H9 (cell line): ENCODE measurements around the gene ATP1A4. TPM values are rescaled to one million over a fixed set of nuclear protein-coding genes. Genes with fewer than 3 reads are reported as not detected.

Source experiments
- DNase-seq: peaks from one replicate; pipeline ENCODE4 v3.0.0-alpha.2; 2017
- H2AFZ ChIP-seq: one replicate; pipeline ENCODE4 v1.6.1; 2013; ENCODE audit warnings: mild to moderate bottlenecking, low read length, control low read depth, moderate library complexity
- H2AK5ac ChIP-seq: 2 replicates; pipeline ENCODE4 v1.6.1; 2013; ENCODE audit warnings: low read length, control low read depth, mixed read lengths; ENCODE audit not compliant: insufficient read length
- H2BK120ac ChIP-seq: one replicate; pipeline ENCODE4 v1.6.1; 2013; ENCODE audit warnings: low read depth, mild to moderate bottlenecking, low read length, control low read depth, inconsistent platforms; ENCODE audit not compliant: poor library complexity, severe bottlenecking
- H2BK12ac ChIP-seq: 2 replicates; pipeline ENCODE4 v1.6.1; 2013; ENCODE audit warnings: low read length, control low read depth, mixed read lengths, low read depth; ENCODE audit not compliant: insufficient read length
- H2BK15ac ChIP-seq: 2 replicates; pipeline ENCODE4 v1.6.1; 2013; ENCODE audit warnings: low read depth, low read length, control low read depth
- H2BK20ac ChIP-seq: one replicate; pipeline ENCODE4 v1.6.1; 2013; ENCODE audit warnings: low read depth, mild to moderate bottlenecking, low read length, control low read depth, inconsistent platforms; ENCODE audit not compliant: poor library complexity, severe bottlenecking
- H2BK5ac ChIP-seq: 2 replicates; pipeline ENCODE4 v1.6.1; 2013; ENCODE audit warnings: low read length, control low read depth, mixed read lengths; ENCODE audit not compliant: insufficient read length
- H3K14ac ChIP-seq: 2 replicates; pipeline ENCODE4 v1.6.1; 2013; ENCODE audit warnings: low read length, control low read depth; ENCODE audit not compliant: insufficient read depth
- H3K18ac ChIP-seq: 2 replicates; pipeline ENCODE4 v1.6.1; 2013; ENCODE audit warnings: low read depth, mild to moderate bottlenecking, mixed read lengths, low read length, control low read depth; ENCODE audit not compliant: insufficient read length
- H3K23ac ChIP-seq: 2 replicates; pipeline ENCODE4 v1.6.1; 2013; ENCODE audit warnings: low read length, control low read depth, mixed read lengths, low read depth; ENCODE audit not compliant: insufficient read length
- H3K23me2 ChIP-seq: 2 replicates; pipeline ENCODE4 v1.6.1; 2013; ENCODE audit warnings: low read depth, mild to moderate bottlenecking, mixed read lengths, low read length, control low read depth; ENCODE audit not compliant: insufficient read length, poor library complexity, severe bottlenecking
- H3K27ac ChIP-seq: 2 replicates; pipeline ENCODE4 v1.5.1; 2013; ENCODE audit warnings: low read length, control low read depth, mixed read lengths, low read depth; ENCODE audit not compliant: insufficient read length
- H3K27me3 ChIP-seq: 2 replicates; pipeline ENCODE4 v1.6.1; 2013; ENCODE audit warnings: low read length, control low read depth, inconsistent platforms; ENCODE audit not compliant: insufficient read depth
- H3K4ac ChIP-seq: 2 replicates; pipeline ENCODE4 v1.6.1; 2013; ENCODE audit warnings: low read depth, mild to moderate bottlenecking, control low read depth, inconsistent platforms, low read length, moderate library complexity
- H3K4me1 ChIP-seq: 2 replicates; pipeline ENCODE4 v1.6.1; 2013; ENCODE audit warnings: low read length, control low read depth, inconsistent platforms; ENCODE audit not compliant: insufficient read depth
- H3K4me2 ChIP-seq: 2 replicates; pipeline ENCODE4 v1.6.1; 2013; ENCODE audit warnings: low read length, control low read depth, mixed read lengths; ENCODE audit not compliant: insufficient read length, insufficient read depth
- H3K56ac ChIP-seq: 2 replicates; pipeline ENCODE4 v1.6.1; 2013; ENCODE audit warnings: low read depth, mild to moderate bottlenecking, mixed read lengths, low read length, control low read depth; ENCODE audit not compliant: insufficient read length
- H3K79me1 ChIP-seq: 2 replicates; pipeline ENCODE4 v1.6.1; 2013; ENCODE audit warnings: low read depth, mild to moderate bottlenecking, moderate library complexity, low read length, control low read depth, inconsistent platforms; ENCODE audit not compliant: insufficient read depth, poor library complexity, severe bottlenecking
- H3K79me2 ChIP-seq: 2 replicates; pipeline ENCODE4 v1.6.1; 2013; ENCODE audit warnings: low read length, control low read depth, inconsistent platforms; ENCODE audit not compliant: insufficient read depth
- H3K9ac ChIP-seq: 2 replicates; pipeline ENCODE4 v1.6.1; 2013; ENCODE audit warnings: low read length, control low read depth, mixed read lengths; ENCODE audit not compliant: insufficient read length; ENCODE audit errors: extremely low read depth
- H3K9me3 ChIP-seq: one replicate; pipeline ENCODE4 v1.6.1; 2013; ENCODE audit warnings: low read depth, low read length, inconsistent platforms; ENCODE audit not compliant: control insufficient read depth
- H3T11ph ChIP-seq: one replicate; pipeline ENCODE4 v1.6.1; 2013; ENCODE audit warnings: mild to moderate bottlenecking, low read length, control low read depth, inconsistent platforms
- H4K20me1 ChIP-seq: one replicate; pipeline ENCODE4 v1.6.1; 2013; ENCODE audit not compliant: control insufficient read depth, insufficient read length, insufficient read depth
- H4K5ac ChIP-seq: 2 replicates; pipeline ENCODE4 v1.6.1; 2013; ENCODE audit warnings: low read depth, mild to moderate bottlenecking, mixed read lengths, low read length, control low read depth; ENCODE audit not compliant: insufficient read length
- H4K8ac ChIP-seq: replicated peaks from 2 replicates; pipeline ENCODE4 v1.6.1; 2013; ENCODE audit warnings: low read length, control low read depth, mixed read lengths, low read depth; ENCODE audit not compliant: insufficient read length
- H4K91ac ChIP-seq: 2 replicates; pipeline ENCODE4 v1.6.1; 2013; ENCODE audit warnings: low read depth, mild to moderate bottlenecking, moderate library complexity, mixed read lengths, low read length, control low read depth; ENCODE audit not compliant: insufficient read length
- H3K27ac Mint-ChIP-seq, 3 experiments: 2 replicates in 2 of 3; 3 replicates in 1 of 3; pipeline ENCODE4 v1.8.0; 2020 to 2021; ENCODE audit warnings: mixed read lengths in 3 of 3, mild to moderate bottlenecking in 1 of 3, moderate library complexity in 1 of 3
- H3K27me3 Mint-ChIP-seq: 2 replicates; pipeline ENCODE4 v1.8.0; 2021; ENCODE audit warnings: low read depth, mild to moderate bottlenecking, moderate library complexity, mixed read lengths
- H3K36me3 Mint-ChIP-seq, 3 experiments: 2 replicates in 2 of 3; 3 replicates in 1 of 3; pipeline ENCODE4 v1.8.0; 2020 to 2021; ENCODE audit warnings: low read depth in 3 of 3, mixed read lengths in 3 of 3; ENCODE audit not compliant: insufficient read depth in 1 of 3
- H3K4me1 Mint-ChIP-seq, 2 experiments: 2 replicates each; pipeline ENCODE4 v1.8.0; 2020; ENCODE audit warnings: mixed read lengths in 2 of 2
- H3K4me3 Mint-ChIP-seq, 2 experiments: 2 replicates in 1 of 2; 3 replicates in 1 of 2; pipeline ENCODE4 v1.8.0; 2020 to 2021; ENCODE audit warnings: mild to moderate bottlenecking in 2 of 2, mixed read lengths in 2 of 2, moderate library complexity in 1 of 2
- H3K9me3 Mint-ChIP-seq, 2 experiments: 2 replicates in 1 of 2; 3 replicates in 1 of 2; pipeline ENCODE4 v1.8.0; 2020; ENCODE audit warnings: mild to moderate bottlenecking in 2 of 2, mixed read lengths in 2 of 2, moderate library complexity in 1 of 2
- total RNA-seq: library from RNA; stranded (reverse); gene quantifications from 2 replicates; pipeline ENCODE4 v1.2.1, GENCODE V29; 2021
- TF ChIP-seq, protein P1 (sequence below): fragments of 200-600 bp; sonication (generic); conservative IDR thresholded peaks from 3 replicates; pipeline ENCODE4 v1.8.0; 2021; ENCODE audit warnings: antibody characterized with exemption, mild to moderate bottlenecking

Gene ATP1A4
- total RNA-seq, 1 experiment from 2014 or later = 0.20 TPM

DNA sequence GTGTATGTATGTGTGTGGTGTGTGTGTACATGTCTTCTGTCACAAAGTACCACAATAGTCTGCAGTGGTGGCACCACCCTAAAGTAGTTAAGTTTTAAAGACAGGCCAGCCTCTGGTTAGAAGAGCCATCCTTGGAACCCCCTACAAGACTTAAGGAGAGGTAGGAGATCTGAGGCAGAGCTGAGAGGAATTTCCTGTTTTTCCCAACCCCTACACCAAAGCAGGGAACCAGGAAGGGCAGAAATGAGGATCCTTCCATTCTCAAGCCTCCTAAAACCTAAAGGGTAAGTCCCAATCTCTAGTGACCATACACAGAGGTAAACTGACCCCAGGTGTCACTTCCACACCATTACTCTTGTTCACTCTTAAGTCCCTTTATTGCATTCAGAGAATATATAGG, 64.9 kb downstream of the ATP1A4 start:
- Histone ChIP-seq H3K79me1 (no peaks in the 10 kb centered on the region), H2BK15ac (no peak overlapping the region), H3K27ac (no peak overlapping the region), H3K23me2 (no peaks in the 10 kb centered on the region), H4K91ac (no peak overlapping the region), H3K27me3 (no peaks in the 10 kb centered on the region), H4K5ac (no peak overlapping the region), H2BK120ac (no peak overlapping the region), H3K23ac (no peak overlapping the region), H3K9me3 (no peaks in the 10 kb centered on the region), H3K9ac (no peak overlapping the region), H4K8ac (no peak overlapping the region), H4K20me1 (no peaks in the 10 kb centered on the region), H2AK5ac (no peak overlapping the region), H3K4me1 (no peaks in the 10 kb centered on the region), H3K56ac (no peak overlapping the region), H3K18ac (no peak overlapping the region), H3T11ph (no peak overlapping the region), H3K4ac (no peak overlapping the region), H2BK12ac (no peak overlapping the region), H3K79me2 (no peaks in the 10 kb centered on the region), H2AFZ (no peak overlapping the region), H2BK5ac (no peak overlapping the region), H3K14ac (no peak overlapping the region), H2BK20ac (no peak overlapping the region), H3K4me2 (no peak overlapping the region)
- Mint-ChIP-seq H3K9me3 (no peaks in the 10 kb centered on the region; a peak in 1 of 5 replicates), H3K4me1 (peaks cover 26 to 27% of the 10 kb centered on the region in 2 experiments), H3K27me3 (no peaks in the 10 kb centered on the region), H3K4me3 (no peak overlapping the region), H3K36me3 (peaks cover 33 to 91% (median 90%) of the 10 kb centered on the region in 3 experiments), H3K27ac (no peak overlapping the region; a peak in 1 of 7 replicates)
- TF ChIP-seq, protein P1, sequence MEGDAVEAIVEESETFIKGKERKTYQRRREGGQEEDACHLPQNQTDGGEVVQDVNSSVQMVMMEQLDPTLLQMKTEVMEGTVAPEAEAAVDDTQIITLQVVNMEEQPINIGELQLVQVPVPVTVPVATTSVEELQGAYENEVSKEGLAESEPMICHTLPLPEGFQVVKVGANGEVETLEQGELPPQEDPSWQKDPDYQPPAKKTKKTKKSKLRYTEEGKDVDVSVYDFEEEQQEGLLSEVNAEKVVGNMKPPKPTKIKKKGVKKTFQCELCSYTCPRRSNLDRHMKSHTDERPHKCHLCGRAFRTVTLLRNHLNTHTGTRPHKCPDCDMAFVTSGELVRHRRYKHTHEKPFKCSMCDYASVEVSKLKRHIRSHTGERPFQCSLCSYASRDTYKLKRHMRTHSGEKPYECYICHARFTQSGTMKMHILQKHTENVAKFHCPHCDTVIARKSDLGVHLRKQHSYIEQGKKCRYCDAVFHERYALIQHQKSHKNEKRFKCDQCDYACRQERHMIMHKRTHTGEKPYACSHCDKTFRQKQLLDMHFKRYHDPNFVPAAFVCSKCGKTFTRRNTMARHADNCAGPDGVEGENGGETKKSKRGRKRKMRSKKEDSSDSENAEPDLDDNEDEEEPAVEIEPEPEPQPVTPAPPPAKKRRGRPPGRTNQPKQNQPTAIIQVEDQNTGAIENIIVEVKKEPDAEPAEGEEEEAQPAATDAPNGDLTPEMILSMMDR = no peak
- DNase-seq = no peak
